SK-N-SH (cell line): Measurements from ENCODE around the gene SLC24A3.

Experiments
- EP300 ChIP-seq, 2 experiments: IDR thresholded peaks; 2 replicates each; pipeline versions ENCODE4 v1.4.0 to v1.6.1; 2012; ENCODE audit warnings: borderline replicate concordance in 1 of 2, low read depth in 1 of 2, low read length in 1 of 2
- GABPA ChIP-seq: IDR thresholded peaks from 2 replicates; pipeline ENCODE4 v1.4.0; 2012; ENCODE audit warnings: low read depth, mild to moderate bottlenecking
- MXI1 ChIP-seq: IDR thresholded peaks from 2 replicates; pipeline ENCODE4 v1.6.1; 2012; ENCODE audit warnings: mild to moderate bottlenecking, low read depth, low read length, improper control_type of control experiment
- POLR2AphosphoS5 ChIP-seq: IDR thresholded peaks from 2 replicates; pipeline ENCODE4 v1.6.1; 2012; ENCODE audit warnings: low read depth, low read length
- RAD21 ChIP-seq: IDR thresholded peaks from 2 replicates; pipeline ENCODE4 v1.6.1; 2012; ENCODE audit warnings: mild to moderate bottlenecking, low read length
- TCF12 ChIP-seq: IDR thresholded peaks from 2 replicates; pipeline ENCODE4 v1.4.0; 2012
- TF ChIP-seq, protein P1 (sequence below): fragments of 200-600 bp; sonication (generic); IDR thresholded peaks from 2 replicates; pipeline ENCODE4 v1.6.1; 2017; ENCODE audit warnings: antibody characterized with exemption, mild to moderate bottlenecking, moderate library complexity

GRCh38 chr20:19750101-19750606, 537.7 kb downstream of the SLC24A3 start:
- TF ChIP-seq, protein P1, sequence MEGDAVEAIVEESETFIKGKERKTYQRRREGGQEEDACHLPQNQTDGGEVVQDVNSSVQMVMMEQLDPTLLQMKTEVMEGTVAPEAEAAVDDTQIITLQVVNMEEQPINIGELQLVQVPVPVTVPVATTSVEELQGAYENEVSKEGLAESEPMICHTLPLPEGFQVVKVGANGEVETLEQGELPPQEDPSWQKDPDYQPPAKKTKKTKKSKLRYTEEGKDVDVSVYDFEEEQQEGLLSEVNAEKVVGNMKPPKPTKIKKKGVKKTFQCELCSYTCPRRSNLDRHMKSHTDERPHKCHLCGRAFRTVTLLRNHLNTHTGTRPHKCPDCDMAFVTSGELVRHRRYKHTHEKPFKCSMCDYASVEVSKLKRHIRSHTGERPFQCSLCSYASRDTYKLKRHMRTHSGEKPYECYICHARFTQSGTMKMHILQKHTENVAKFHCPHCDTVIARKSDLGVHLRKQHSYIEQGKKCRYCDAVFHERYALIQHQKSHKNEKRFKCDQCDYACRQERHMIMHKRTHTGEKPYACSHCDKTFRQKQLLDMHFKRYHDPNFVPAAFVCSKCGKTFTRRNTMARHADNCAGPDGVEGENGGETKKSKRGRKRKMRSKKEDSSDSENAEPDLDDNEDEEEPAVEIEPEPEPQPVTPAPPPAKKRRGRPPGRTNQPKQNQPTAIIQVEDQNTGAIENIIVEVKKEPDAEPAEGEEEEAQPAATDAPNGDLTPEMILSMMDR, result no peak
- TF ChIP-seq POLR2AphosphoS5 (no peak), MXI1 (no peak), GABPA (no peak), TCF12 (no peak), EP300 (IDR thresholded peaks at IDR 0.05; ENCODE audit: borderline replicate concordance in 1 of 2, low read depth in 1 of 2, low read length in 1 of 2) (no peak), RAD21 (no peak)
